ENCODE data around the gene NFXL1.
A peak's percentile ranks its signal among the peaks of the same experiment; 100 is the strongest.
"Not testable (repeated sequence)": the region's sequence is repeated elsewhere in the genome, so short reads cannot be mapped to it uniquely, and the experiment has no call there.

Gene NFXL1

GRCh38 chr4:47914220-47914925, at the start of gene NFXL1:
Gene NFXL1 (minus strand): TSS chr4:47914583. CDS start chr4:47914203, 380 bp downstream.
- DNase-seq (ENCODE audit: low spot score) = peak; percentile 98

DNA sequence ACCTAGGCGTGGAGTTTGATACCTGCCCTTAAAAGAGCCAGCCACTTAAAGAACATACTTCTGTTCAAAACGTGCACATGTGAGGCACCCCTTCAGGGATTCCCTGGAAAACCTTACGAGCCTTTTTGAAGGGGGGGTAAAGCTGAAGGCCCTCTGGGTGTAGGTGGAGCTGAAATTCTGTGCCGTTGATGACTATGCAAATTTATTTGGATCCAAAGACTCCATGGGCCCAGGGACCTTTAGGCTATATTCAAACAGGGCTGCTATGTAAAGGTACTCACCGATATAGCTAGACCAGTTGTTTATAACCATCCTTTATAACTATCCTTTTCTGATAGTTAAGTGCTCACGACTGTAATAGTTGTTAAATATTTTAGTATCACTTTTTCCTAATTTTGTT, 40.3 kb upstream of the NFXL1 start:
- no peak for DNase-seq (ENCODE audit: low spot score)

DNA sequence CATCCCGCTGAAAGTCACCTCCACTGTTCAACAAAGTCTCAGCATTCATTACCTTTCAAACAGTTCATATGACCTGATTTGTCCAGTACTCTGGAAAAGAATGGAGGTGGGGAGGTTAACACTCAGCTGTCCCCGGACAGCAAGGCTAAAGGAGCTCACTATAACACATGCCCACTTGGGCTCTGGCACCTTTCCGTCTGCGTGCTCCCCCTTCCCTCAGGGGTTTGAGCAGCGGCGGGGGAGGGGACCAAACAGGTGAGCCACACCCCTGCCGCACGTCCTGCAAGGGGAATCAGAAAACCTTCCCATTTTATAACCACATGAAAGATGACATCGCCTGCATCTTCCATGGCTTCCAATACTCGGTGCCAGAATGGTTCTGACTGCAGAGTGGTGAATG, 39.9 kb upstream of the NFXL1 start:
- DNase-seq (ENCODE audit: low spot score) = no peak

GRCh38 chr4:47945930-47946726, 31.7 kb upstream of the NFXL1 start:
- DNase-seq (ENCODE audit: low spot score) = no peak

GRCh38 chr4:47942081-47942819, 27.9 kb upstream of the NFXL1 start:
- DNase-seq (ENCODE audit: low spot score) = no peak

- no peak for DNase-seq (ENCODE audit: low spot score)
These were observed 25.1 kb upstream of the NFXL1 start for GRCh38 chr4:47939456-47939855.

GRCh38 chr4:47936336-47936735, 22.0 kb upstream of the NFXL1 start:
- no peak for DNase-seq (ENCODE audit: low spot score)

DNA sequence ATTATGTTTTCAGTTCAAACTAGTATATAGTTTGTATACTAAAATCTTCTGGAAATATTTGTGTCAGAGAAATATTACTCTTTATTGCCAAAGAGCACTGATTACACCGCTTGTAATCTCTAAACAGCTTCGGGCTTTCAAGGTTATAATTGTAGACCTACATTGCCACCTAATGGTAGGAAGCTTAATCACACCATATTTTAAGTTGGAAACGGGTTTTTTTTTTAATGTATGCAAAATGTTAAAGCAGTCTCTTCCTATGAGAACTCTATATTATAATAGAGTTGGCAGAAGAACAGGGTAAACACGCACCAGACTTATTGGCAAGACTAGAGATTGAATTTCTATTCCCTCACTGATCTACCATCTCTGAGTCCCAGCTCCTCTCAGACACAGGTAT, 19.5 kb upstream of the NFXL1 start:
- DNase-seq (ENCODE audit: low spot score) = peak; percentile 42

DNA sequence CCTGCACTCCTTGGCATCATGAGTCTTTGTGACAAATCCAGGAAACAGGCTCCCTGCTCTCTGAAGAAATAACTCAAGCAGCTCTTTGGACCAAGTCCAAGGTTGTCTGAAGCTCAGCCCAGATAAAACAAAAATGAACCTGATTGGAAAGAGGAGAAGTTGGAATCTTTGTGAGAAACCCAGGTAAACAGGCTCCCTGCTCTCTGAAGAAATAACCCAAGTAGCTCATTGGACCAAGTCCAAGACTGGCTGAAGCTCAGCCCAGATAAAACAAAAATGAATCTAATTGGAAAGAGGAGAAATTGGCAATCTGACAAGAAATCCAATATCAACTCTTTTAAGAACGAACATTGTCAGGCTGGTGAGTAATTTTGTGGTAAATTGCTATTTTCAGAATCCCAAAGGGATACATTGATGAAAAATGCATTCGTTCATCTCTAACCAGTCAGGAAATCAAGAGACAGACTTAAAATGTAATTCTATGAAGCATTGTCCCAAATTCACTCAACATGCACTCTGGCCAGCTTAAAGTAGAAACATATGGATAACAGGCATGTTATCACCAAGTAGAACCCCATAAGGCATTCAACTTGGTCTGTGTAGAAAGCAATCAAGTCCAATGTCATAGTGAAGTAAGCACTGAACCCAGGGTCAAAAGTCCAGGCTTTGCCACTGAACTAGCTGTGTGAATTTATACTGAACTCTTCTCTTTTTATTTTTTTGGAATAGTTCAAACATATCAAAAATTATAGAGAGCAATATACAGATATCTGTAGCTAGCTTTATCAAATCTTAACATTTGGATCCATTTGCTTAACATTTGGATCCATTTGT, 16.8 kb upstream of the NFXL1 start:
- DNase-seq (ENCODE audit: low spot score) = peak; percentile 17

GRCh38 chr4:47929682-47930201, 15.4 kb upstream of the NFXL1 start:
- DNase-seq (ENCODE audit: low spot score) = no peak

DNA sequence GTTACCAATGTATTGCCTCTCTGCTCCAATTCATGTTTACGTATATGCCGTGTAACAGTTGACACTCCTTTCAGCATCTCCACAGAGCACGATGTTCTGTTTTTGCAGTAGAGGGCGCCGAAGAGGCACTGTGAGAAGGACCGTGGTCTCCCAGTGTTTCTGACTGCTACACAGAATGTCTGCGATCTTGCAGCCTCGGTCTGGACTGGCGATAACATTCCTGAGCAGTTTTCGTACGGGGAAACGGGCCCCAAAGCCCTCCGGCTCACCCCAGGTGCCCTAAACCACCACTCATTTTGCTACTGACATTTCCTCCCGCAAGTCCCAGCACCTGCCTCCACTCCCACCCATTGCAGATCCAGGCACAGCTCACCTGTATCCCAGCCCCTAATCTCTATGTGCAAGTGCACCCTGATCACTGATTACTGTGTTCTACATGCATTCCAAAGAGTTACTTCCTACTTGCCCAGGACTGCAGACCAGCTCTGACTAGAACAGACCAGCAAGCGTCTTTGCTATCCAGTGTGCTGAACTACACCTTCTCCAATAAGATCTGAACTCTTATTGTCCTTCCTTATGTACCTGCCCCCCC, 12.4 kb upstream of the NFXL1 start:
- DNase-seq (ENCODE audit: low spot score) = peak; percentile 50

DNA sequence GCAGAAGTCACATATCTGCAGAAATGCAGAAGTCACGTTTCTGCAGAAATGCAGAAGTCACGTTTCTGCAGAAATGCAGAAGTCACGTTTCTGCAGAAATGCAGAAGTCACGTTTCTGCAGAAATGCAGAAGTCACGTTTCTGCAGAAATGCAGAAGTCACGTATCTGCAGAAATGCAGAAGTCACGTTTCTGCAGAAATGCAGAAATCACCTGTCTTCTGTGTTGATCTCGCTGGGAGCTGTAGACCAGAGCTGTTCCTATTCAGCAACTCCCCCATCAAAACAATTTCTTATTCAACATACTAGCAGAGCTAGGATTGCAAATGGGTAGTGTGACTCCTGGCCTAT, 8.9 kb upstream of the NFXL1 start:
- not testable (repeated sequence) for DNase-seq (ENCODE audit: low spot score)

- not testable (repeated sequence) for DNase-seq (ENCODE audit: low spot score)
These were observed 8.3 kb upstream of the NFXL1 start for GRCh38 chr4:47922436-47923260.

DNA sequence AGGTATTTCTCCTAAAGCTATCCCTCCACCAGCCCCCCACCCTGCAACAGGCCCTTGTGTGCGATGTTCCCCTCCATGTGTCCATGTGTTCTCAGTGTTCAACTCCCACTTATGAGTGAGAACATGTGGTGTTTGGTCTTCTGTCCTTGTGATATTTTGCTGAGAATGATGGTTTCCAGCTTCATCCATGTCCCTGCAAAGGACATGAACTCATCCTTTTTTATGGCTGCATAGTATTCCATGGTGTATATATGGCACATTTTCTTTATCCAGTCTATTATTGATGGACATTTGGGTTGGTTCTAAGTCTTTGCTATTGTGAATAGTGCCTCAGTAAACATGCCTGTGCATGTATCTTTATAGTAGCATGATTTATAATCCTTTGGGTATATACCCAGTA, 2.8 kb upstream of the NFXL1 start:
- not testable (repeated sequence) for DNase-seq (ENCODE audit: low spot score)

DNA sequence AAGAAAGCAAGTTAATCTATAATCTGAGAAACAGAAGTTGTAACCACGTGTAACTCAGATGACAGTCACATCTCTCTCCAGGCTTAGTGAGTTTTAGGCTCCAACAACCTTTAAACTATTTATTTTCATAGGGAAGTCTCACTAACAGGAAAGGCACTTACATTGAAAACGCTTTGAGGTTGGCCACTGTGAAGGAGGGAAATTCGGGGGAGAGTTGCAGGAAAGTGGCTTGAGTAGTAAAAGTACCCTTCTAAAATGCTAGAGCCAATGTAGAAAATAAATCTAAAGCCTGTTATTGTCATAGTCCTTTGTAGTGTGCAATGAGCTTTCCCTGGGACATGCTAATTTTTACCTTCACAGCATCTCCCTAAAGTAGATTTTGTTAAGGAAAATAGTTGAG, 995 bp upstream of the NFXL1 start:
- DNase-seq (ENCODE audit: low spot score) = no peak

DNA sequence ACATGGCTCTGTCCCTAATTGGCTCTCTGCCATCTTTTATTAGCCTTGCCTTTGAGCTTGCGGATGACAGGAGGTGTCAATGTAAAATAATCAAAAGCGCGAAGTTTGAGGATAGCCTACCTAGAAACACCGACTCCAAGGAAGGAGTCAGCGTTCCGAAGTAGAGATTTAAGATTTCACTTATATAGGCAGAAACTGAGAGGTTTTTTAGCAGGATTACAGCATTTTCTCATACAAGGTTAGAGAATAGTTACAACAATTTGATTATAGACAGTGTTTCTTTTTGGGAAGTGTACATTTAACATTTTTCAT, 499 bp upstream of the NFXL1 start:
- no peak for DNase-seq (ENCODE audit: low spot score)

- no peak for DNase-seq (ENCODE audit: low spot score)
These were observed 543 bp downstream of the NFXL1 start for GRCh38 chr4:47913861-47914219.

GRCh38 chr4:47913330-47913729, 1.1 kb downstream of the NFXL1 start:
- no peak for DNase-seq (ENCODE audit: low spot score)

GRCh38 chr4:47907089-47907646, 7.2 kb downstream of the NFXL1 start:
- no peak for DNase-seq (ENCODE audit: low spot score)

GRCh38 chr4:47899639-47900038, 14.7 kb downstream of the NFXL1 start:
- no peak for DNase-seq (ENCODE audit: low spot score)
